Measurements from ENCODE around the gene KLF11.
A peak's percentile ranks its signal among the peaks of the same experiment; 100 is the strongest.
"Not testable (repeated sequence)": the region's sequence is repeated elsewhere in the genome, so short reads cannot be mapped to it uniquely, and the experiment has no call there.

KLF11 gene

GRCh38 chr2:10027660-10028330 is 15.6 kb upstream of the KLF11 start:
- no peak for DNase-seq

GRCh38 chr2:10028407-10028987 is 14.9 kb upstream of the KLF11 start:
- DNase-seq: no peak

GRCh38 chr2:10028988-10029874 is 14.1 kb upstream of the KLF11 start:
- no peak for DNase-seq

- no peak for DNase-seq
These were observed 13.5 kb upstream of the KLF11 start for GRCh38 chr2:10029875-10030223.

- DNase-seq: peak; percentile 45
These were observed 13.0 kb upstream of the KLF11 start for GRCh38 chr2:10030311-10030736.

GRCh38 chr2:10030798-10031197 is 12.6 kb upstream of the KLF11 start:
- not testable (repeated sequence) for DNase-seq

GRCh38 chr2:10031886-10032745 is 11.2 kb upstream of the KLF11 start:
- no peak for DNase-seq

- DNase-seq: no peak
These were observed 10.6 kb upstream of the KLF11 start for GRCh38 chr2:10032746-10033105.

GRCh38 chr2:10033251-10034006 is 9.9 kb upstream of the KLF11 start:
- DNase-seq: no peak

- no peak for DNase-seq
These were observed 8.9 kb upstream of the KLF11 start for GRCh38 chr2:10034333-10035052.

GRCh38 chr2:10035053-10035422 is 8.3 kb upstream of the KLF11 start:
- DNase-seq: no peak

- no peak for DNase-seq
These were observed 7.7 kb upstream of the KLF11 start for GRCh38 chr2:10035633-10036032.

GRCh38 chr2:10036095-10036884 is 7.1 kb upstream of the KLF11 start:
- DNase-seq: no peak

GRCh38 chr2:10038123-10038522 is 5.2 kb upstream of the KLF11 start:
- no peak for DNase-seq

GRCh38 chr2:10038716-10039115 is 4.6 kb upstream of the KLF11 start:
- DNase-seq: no peak

GRCh38 chr2:10039658-10040410 is 3.5 kb upstream of the KLF11 start:
- no peak for DNase-seq

- DNase-seq: no peak
These were observed 1.6 kb upstream of the KLF11 start for GRCh38 chr2:10041711-10042110.

- DNase-seq: peak; percentile 78
These were observed 819 bp upstream of the KLF11 start for GRCh38 chr2:10042301-10043161.
